WERI-Rb-1 (cell line): ENCODE results near the gene NHLRC1.

Experiments
- DNase-seq: peaks from one replicate; pipeline ENCODE4 v3.0.0-alpha.2; 2020
- H3K27ac ChIP-seq: fragments of 250-450 bp; sonication (Bioruptor Pico); 2 replicates; pipeline ENCODE4 v1.5.1; 2020; ENCODE audit warnings: mild to moderate bottlenecking, moderate library complexity
- H3K27me3 ChIP-seq: fragments of 250-450 bp; sonication (Bioruptor Pico); 2 replicates; pipeline ENCODE4 v1.5.1; 2021; ENCODE audit warnings: mild to moderate bottlenecking, low read depth, moderate library complexity; ENCODE audit not compliant: insufficient read depth, severe bottlenecking
- H3K36me3 ChIP-seq: fragments of 250-450 bp; sonication (Bioruptor Pico); 2 replicates; pipeline ENCODE4 v1.5.1; 2020; ENCODE audit warnings: mild to moderate bottlenecking, moderate library complexity
- H3K4me3 ChIP-seq: 2 replicates; pipeline ENCODE4 v1.5.1; 2011; ENCODE audit warnings: low read depth, mild to moderate bottlenecking, control low read depth, low read length
- H3K9me3 ChIP-seq: fragments of 250-450 bp; sonication (Bioruptor Pico); 2 replicates; pipeline ENCODE4 v1.5.1; 2021; ENCODE audit warnings: mild to moderate bottlenecking, moderate library complexity; ENCODE audit not compliant: severe bottlenecking
- CTCF ChIP-seq: IDR thresholded peaks from 2 replicates; pipeline ENCODE4 v1.5.1; 2011; ENCODE audit warnings: low read depth, mild to moderate bottlenecking, control low read depth, inconsistent platforms, low read length

The NHLRC1 gene

GRCh38 chr6:18090349-18090786, 32.1 kb downstream of the NHLRC1 start:
- Histone ChIP-seq H3K36me3 (no peaks in the 10 kb centered on the region), H3K4me3 (no peak overlapping the region), H3K27me3 (no peaks in the 10 kb centered on the region), H3K27ac (peak overlapping the region; percentile 21), H3K9me3 (peaks cover 15% of the 10 kb centered on the region)
- TF ChIP-seq CTCF: no peak
- DNase-seq: peak; percentile 20

DNA sequence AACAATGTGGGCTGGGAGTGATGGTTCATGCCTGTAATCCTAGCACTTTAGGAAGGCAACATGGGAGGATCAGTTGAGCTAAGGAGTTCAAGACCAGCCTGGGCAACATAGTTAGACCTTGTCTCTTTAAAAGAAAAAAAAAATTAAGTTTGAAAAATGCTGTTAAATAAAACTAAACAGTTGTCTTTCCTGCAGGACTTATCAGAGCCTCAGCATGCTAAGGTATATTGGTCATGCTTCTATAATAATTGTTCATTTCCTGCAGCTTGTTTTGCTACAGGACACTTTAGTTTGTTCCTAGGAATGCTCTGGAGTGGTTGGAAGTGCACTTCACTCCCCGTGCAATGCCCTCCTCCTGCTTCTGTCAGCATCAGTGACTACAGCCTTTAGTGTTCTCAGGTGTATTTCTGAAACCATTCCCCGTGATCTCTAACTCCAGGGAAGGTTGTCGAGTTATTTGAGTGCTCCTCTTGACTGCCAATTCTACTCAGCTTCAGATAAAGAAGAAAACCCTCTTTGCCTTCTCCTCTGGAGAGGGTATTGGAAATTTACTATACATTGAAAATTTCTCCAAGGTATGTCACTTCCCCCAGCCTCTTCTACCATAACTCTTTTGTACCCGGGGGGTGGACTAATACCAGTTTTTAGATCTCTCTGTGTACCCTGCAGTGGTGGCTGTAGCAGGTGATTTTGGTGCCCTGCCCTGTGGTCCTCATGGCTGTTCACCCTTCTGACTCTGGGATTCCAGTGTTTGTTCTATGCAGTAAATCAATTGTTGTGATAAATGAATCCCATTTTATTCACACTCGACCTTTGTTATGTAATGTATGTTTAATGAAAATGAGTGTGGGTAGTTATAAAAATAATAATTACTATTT, 33.8 kb downstream of the NHLRC1 start:
- Histone ChIP-seq H3K27me3 (no peaks in the 10 kb centered on the region), H3K4me3 (no peak overlapping the region), H3K36me3 (no peaks in the 10 kb centered on the region), H3K9me3 (peaks cover 18% of the 10 kb centered on the region), H3K27ac (no peak overlapping the region)
- no peak for TF ChIP-seq CTCF
- no peak for DNase-seq

GRCh38 chr6:18087396-18088165, 34.9 kb downstream of the NHLRC1 start:
- DNase-seq: no peak
- H3K4me3 ChIP-seq: no peak overlapping the region
- TF ChIP-seq CTCF: no peak
- H3K36me3 ChIP-seq: no peaks in the 10 kb centered on the region
- H3K9me3 ChIP-seq: peaks cover 18% of the 10 kb centered on the region
- no peaks in the 10 kb centered on the region for H3K27me3 ChIP-seq
- no peak overlapping the region for H3K27ac ChIP-seq

DNA sequence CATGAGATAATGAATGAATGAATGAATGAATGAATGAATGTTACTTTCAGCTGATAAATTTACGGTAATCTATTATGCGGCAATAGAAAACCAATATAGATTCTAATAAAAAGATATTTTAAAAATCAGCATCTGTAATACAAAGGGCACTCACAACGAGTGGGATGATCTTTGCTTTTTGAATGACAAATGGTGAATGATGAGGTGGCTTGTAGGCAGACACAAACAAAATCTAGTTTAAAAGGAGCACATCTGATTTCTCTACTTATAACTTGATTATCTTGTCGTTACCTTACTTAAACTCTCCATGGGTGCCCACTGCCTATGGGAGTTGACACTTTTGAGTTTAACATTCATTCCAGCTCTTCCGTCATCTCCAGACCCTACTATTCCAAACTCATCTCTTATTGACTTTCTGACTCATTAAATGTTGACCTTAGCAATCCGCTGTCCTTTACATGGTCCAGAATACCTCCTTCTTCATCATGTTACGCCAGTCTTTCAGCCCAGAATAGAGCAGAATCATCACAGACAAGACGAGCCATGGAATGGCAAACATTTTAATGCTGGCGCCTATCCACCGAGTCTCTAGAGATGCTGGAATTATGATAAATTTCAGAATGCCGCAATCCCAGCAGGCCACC, 41.3 kb downstream of the NHLRC1 start:
- DNase-seq: no peak
- TF ChIP-seq CTCF: no peak
- H3K9me3 ChIP-seq: peaks cover 3% of the 10 kb centered on the region
- H3K27ac ChIP-seq: no peak overlapping the region
- no peak overlapping the region for H3K4me3 ChIP-seq
- H3K27me3 ChIP-seq: no peaks in the 10 kb centered on the region
- no peaks in the 10 kb centered on the region for H3K36me3 ChIP-seq

DNA sequence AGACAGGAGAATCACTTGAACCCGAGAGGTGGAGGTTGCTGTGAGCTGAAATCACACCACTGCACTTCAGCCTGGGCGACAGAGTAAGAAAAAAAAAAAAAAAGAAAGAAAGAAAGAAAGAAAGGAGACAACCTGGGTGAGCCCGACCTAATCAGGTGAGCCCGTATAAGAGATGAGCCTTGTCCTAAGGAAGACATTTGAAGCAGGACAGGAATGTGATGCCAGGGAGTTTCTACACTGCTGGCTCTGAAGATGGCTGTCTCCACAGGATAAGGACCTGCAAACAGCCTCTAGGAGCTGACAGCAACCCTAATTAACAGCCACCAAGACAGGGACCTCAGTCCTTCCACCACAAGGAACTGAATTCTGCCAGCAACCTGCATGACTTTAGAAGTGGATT, 41.9 kb downstream of the NHLRC1 start:
- peaks cover 3% of the 10 kb centered on the region for H3K9me3 ChIP-seq
- TF ChIP-seq CTCF: no peak
- H3K4me3 ChIP-seq: no peak overlapping the region
- no peaks in the 10 kb centered on the region for H3K27me3 ChIP-seq
- H3K27ac ChIP-seq: no peak overlapping the region
- no peak for DNase-seq
- no peaks in the 10 kb centered on the region for H3K36me3 ChIP-seq
